Measurements from ENCODE around the gene PDZD4.

PDZD4 gene

GRCh38 chrX:153844509-153845082, 14.3 kb upstream of the PDZD4 start:
- no peak for TF ChIP-seq GATA1 (IDR thresholded peaks at IDR 0.05; ENCODE audit: low read depth, low read length)
- no peak for TF ChIP-seq POLR2A (IDR thresholded peaks at IDR 0.05; ENCODE audit: low read length)
- DNase-seq, result no peak

- no peak for DNase-seq
- TF ChIP-seq GATA1 (IDR thresholded peaks at IDR 0.05; ENCODE audit: low read depth, low read length), result no peak
Measured at GRCh38 chrX:153836921-153837320, 6.6 kb upstream of the PDZD4 start.

DNA sequence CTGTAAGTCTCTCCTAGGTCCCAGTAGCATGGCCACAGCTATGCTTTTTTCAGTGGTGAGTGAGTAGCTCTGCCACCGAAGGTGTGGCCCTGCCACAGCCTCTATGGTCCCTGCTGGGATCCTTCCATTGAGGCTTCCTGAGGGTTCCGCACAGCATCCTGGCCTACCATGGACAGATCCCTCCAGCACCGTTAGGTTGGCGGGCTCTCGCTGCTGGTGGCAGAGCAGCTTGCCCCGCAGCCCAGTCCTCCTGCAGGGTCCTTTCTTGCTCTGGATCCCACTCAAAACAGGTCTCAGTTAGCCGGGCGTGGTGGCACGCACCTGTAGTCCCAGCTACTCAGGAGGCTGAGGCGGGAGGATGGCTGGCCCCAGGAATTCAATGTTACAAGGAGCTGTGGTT, 2.4 kb upstream of the PDZD4 start:
- DNase-seq, result no peak
- TF ChIP-seq GATA1 (IDR thresholded peaks at IDR 0.05; ENCODE audit: low read depth, low read length), result no peak

DNA sequence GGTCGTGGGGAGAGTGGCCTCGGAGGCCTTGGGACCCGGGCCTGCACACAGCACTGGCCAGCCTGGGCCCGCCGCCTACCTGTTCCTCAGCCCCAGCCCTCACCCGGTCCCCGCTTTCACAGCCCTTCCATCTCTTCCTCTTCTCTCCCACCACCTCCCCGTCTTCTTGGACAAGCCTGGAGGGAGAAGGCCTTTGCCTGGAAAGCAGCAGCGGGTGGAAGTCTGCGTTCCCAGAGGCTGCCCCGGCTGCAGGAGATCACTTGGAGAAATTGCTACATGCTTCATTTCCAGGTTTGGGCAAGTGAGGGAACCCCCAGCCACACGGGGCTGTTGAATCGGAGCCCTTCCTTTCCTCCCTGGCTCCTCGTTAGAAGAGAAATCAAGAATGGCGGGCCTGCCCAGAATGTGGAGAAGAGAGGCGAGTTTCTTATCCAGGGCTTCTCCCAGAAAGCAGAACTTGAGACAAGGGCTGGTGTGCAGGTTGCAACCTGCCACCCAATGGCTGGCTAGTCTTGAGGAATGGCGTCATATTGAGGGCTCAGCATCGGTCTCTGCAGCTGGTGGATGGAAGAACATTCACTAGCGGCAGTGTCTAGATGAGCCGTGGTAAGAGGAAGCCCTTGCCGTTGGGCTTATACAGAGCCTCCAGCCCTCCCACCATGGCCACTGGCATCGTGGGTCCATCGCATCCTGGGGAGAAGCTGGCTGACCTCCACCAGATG, 1.2 kb upstream of the PDZD4 start:
- DNase-seq, result no peak
- TF ChIP-seq GATA1 (IDR thresholded peaks at IDR 0.05; ENCODE audit: low read depth, low read length) (no peak), POLR2A (IDR thresholded peaks at IDR 0.05; ENCODE audit: low read length) (no peak)

- TF ChIP-seq GATA1 (IDR thresholded peaks at IDR 0.05; ENCODE audit: low read depth, low read length) (no peak), POLR2A (IDR thresholded peaks at IDR 0.05; ENCODE audit: low read length) (no peak)
- no peak for DNase-seq
Measured at GRCh38 chrX:153830640-153831428, 490 bp upstream of the PDZD4 start.

DNA sequence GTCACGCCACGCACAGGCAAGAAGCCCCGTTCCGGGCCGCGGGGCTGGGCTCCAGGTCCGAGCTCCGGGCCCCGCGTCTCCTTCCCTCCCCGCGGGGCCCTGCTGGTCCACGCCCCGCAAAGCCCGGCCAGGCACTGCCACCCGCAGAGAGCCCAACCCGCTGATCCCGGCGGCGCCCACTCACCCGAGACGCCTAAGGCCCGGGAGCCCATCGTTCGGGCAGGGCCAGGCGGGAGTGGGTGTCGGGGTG, 870 bp downstream of the PDZD4 start:
- no peak for TF ChIP-seq GATA1 (IDR thresholded peaks at IDR 0.05; ENCODE audit: low read depth, low read length)
- TF ChIP-seq POLR2A (IDR thresholded peaks at IDR 0.05; ENCODE audit: low read length), result no peak
- no peak for DNase-seq

- no peak for DNase-seq
- TF ChIP-seq POLR2A (IDR thresholded peaks at IDR 0.05; ENCODE audit: low read length) (no peak), GATA1 (IDR thresholded peaks at IDR 0.05; ENCODE audit: low read depth, low read length) (no peak)
Measured at GRCh38 chrX:153828723-153829548, 1.4 kb downstream of the PDZD4 start.

DNA sequence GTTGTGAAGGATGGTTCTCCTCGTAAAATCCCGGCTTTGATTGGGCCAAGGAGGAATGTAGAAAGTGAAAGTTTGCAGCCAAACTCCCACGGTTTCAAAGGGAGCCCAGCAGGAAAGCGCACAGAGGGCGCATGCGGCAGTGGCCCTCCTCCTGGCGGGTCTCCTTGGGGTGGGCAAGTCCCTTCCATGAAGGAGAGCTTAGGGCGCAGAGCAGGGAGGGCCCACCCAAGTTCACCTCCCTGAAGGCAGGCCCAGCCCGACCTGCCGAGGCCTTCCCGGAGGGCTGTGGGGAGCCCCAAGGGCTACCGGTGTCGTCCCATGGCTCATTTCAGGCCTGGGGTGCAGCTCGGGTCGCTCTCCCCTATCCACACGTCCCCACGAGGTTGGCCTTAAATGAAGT, 2.0 kb downstream of the PDZD4 start:
- TF ChIP-seq GATA1 (IDR thresholded peaks at IDR 0.05; ENCODE audit: low read depth, low read length) (no peak), POLR2A (IDR thresholded peaks at IDR 0.05; ENCODE audit: low read length) (no peak)
- no peak for DNase-seq

DNA sequence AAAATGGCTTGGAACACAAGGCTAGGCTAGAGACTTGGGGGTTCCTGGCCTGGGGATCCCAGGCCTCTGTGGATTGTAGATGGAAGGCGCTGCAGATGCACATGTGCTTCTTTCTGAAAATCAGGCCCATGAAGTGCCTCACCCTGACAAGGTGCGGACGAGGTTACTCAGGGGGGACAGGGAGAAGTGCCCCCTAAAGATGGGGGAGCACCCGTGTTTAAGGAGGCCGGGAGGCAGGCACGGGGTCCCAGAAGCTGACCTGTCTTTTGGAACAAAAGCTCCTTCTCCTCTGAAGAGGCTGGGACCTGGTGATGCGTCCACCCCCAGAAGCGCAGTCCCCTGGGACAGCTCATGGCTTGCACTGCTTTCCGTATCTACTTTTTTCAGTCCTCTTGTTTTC, 2.4 kb downstream of the PDZD4 start:
- DNase-seq, result no peak
- TF ChIP-seq POLR2A (IDR thresholded peaks at IDR 0.05; ENCODE audit: low read length) (no peak), GATA1 (IDR thresholded peaks at IDR 0.05; ENCODE audit: low read depth, low read length) (no peak)

DNA sequence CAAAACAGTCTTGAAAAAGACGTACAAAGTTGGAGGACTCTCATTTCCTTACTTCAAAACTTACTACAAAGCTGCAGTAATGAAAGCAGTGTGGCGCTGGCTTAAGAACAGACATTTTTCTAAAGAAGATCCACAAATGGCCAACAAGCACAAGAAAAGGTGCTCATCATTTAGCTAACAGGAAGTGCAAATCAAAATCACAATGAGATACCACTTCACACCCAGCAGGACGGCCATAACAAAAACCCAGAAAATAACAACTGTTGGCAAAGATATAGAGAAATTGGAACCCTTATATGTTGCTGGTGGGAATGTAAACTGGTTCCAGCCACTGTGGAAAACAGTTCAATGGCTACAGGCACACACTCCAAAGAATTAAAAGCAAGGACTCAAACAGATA, 3.3 kb downstream of the PDZD4 start:
- TF ChIP-seq GATA1 (IDR thresholded peaks at IDR 0.05; ENCODE audit: low read depth, low read length) (no peak), POLR2A (IDR thresholded peaks at IDR 0.05; ENCODE audit: low read length) (no peak)

GRCh38 chrX:153825042-153825441, 5.3 kb downstream of the PDZD4 start:
- DNase-seq, result no peak
- TF ChIP-seq POLR2A (IDR thresholded peaks at IDR 0.05; ENCODE audit: low read length) (no peak), GATA1 (IDR thresholded peaks at IDR 0.05; ENCODE audit: low read depth, low read length) (no peak)

More for the DNA sequence above, 3.3 kb downstream of the PDZD4 start:
- DNase-seq, result no peak

- no peak for DNase-seq
- TF ChIP-seq GATA1 (IDR thresholded peaks at IDR 0.05; ENCODE audit: low read depth, low read length), result no peak
- TF ChIP-seq POLR2A (IDR thresholded peaks at IDR 0.05; ENCODE audit: low read length), result no peak
Measured at GRCh38 chrX:153824348-153824747, 6.0 kb downstream of the PDZD4 start.

GRCh38 chrX:153821066-153821465, 9.3 kb downstream of the PDZD4 start:
- TF ChIP-seq POLR2A (IDR thresholded peaks at IDR 0.05; ENCODE audit: low read length) (no peak), GATA1 (IDR thresholded peaks at IDR 0.05; ENCODE audit: low read depth, low read length) (no peak)
- no peak for DNase-seq

DNA sequence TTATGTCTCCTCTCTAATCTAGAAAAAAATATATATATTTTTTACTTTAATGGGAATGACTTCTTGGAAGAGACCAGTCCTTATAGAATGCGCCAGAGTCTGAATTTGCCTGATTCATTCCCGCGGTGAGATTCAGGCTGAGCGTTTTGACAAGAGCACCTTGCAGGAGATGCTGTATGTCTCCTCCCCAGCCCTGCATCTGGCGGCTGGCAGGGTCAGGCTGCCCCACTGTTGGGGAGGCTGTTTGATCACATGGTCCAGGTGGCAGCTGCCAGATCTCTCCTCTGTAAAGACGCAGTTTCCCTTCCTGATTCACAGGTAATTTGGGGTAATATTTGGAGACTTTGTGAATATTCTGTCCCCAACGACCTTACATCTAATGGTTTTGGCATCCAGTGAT, 9.7 kb downstream of the PDZD4 start:
- no peak for TF ChIP-seq POLR2A (IDR thresholded peaks at IDR 0.05; ENCODE audit: low read length)
- TF ChIP-seq GATA1 (IDR thresholded peaks at IDR 0.05; ENCODE audit: low read depth, low read length), result no peak
- no peak for DNase-seq

Data from erythroblast (primary cell).